Astrocyte (in vitro differentiated cells and primary cell): ENCODE results near the gene TUBB.
"Not testable (repeated sequence)": the region's sequence is repeated elsewhere in the genome, so short reads cannot be mapped to it uniquely, and the experiment has no call there.

ENCODE experiments used
- EZH2 ChIP-seq: IDR thresholded peaks from 2 replicates; pipeline ENCODE4 v1.6.1; 2012; ENCODE audit warnings: mild to moderate bottlenecking, low read length, inconsistent platforms; ENCODE audit not compliant: insufficient read depth
- TF ChIP-seq, protein P1 (sequence below): IDR thresholded peaks from 2 replicates; pipeline ENCODE4 v1.5.1; 2011; ENCODE audit warnings: low read depth, mild to moderate bottlenecking, inconsistent platforms, low read length, moderate library complexity; ENCODE audit not compliant: insufficient read depth

- not testable (repeated sequence) for TF ChIP-seq EZH2
- TF ChIP-seq, protein P1, sequence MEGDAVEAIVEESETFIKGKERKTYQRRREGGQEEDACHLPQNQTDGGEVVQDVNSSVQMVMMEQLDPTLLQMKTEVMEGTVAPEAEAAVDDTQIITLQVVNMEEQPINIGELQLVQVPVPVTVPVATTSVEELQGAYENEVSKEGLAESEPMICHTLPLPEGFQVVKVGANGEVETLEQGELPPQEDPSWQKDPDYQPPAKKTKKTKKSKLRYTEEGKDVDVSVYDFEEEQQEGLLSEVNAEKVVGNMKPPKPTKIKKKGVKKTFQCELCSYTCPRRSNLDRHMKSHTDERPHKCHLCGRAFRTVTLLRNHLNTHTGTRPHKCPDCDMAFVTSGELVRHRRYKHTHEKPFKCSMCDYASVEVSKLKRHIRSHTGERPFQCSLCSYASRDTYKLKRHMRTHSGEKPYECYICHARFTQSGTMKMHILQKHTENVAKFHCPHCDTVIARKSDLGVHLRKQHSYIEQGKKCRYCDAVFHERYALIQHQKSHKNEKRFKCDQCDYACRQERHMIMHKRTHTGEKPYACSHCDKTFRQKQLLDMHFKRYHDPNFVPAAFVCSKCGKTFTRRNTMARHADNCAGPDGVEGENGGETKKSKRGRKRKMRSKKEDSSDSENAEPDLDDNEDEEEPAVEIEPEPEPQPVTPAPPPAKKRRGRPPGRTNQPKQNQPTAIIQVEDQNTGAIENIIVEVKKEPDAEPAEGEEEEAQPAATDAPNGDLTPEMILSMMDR = not testable (repeated sequence)
Observed at GRCh38 chr6:30765495-30765894, 45.3 kb downstream of the TUBB start.
